Bronchial epithelial cell (primary cell): ENCODE data around the gene DTX1. TPM values are rescaled to one million over a fixed set of nuclear protein-coding genes. Genes with fewer than 3 reads are reported as not detected.

Source experiments
- DNase-seq: peaks from one replicate; pipeline ENCODE4 v3.0.0-alpha.2; 2010; ENCODE audit warnings: low read depth
- FAIRE-seq: peaks from 2 replicates; lab custom pipeline; 2011; peaks lifted over from hg19 to GRCh38; lab: Jason Lieb, UNC
- H3K27me3 ChIP-seq: 2 replicates; pipeline ENCODE4 v1.5.1; 2011; ENCODE audit warnings: low read length; ENCODE audit not compliant: control insufficient read depth, insufficient read depth
- H3K36me3 ChIP-seq: 2 replicates; pipeline ENCODE4 v1.5.1; 2011; ENCODE audit warnings: low read length; ENCODE audit not compliant: control insufficient read depth, insufficient read depth
- H3K4me3 ChIP-seq: 2 replicates; pipeline ENCODE4 v1.5.1; 2011; ENCODE audit warnings: mild to moderate bottlenecking, low read depth, low read length, control low read depth
- total RNA-seq: library from RNA; depleted of rRNA; stranded (reverse); fragments of >200 nt; gene quantifications from 2 replicates; pipeline ENCODE4 v1.2.1, GENCODE V29; 2014
- TF ChIP-seq, protein P1 (sequence below): IDR thresholded peaks from 2 replicates; pipeline ENCODE4 v1.5.1; 2011; ENCODE audit warnings: mild to moderate bottlenecking, moderate library complexity, low read length, control low read depth, inconsistent platforms; ENCODE audit not compliant: insufficient read depth, severe bottlenecking

The DTX1 gene
- total RNA-seq, 1 donor from 2014 or later = not detected

DNA sequence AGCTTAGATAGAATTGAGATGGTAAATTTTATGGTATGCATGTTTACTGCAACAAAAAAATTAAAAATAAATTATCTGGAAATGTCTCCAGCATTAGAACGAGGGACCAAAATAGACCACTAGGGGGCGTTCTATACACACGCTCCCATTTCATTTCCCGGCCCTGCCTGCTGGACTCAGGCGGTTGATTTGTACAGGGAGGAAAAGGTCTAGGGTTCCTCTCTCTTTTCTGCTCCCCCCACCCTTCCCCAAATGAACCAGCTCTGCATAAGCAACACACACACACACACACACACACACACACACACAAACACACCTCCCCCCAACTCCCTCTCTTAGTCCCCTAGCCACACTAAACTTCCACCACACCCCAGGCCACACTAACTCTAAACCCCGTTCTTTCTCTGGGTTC, 7.8 kb upstream of the DTX1 start:
- H3K4me3 ChIP-seq = no peak overlapping the region
- no peak for FAIRE-seq
- H3K27me3 ChIP-seq = no peaks in the 10 kb centered on the region
- no peaks in the 10 kb centered on the region for H3K36me3 ChIP-seq
- TF ChIP-seq, protein P1, sequence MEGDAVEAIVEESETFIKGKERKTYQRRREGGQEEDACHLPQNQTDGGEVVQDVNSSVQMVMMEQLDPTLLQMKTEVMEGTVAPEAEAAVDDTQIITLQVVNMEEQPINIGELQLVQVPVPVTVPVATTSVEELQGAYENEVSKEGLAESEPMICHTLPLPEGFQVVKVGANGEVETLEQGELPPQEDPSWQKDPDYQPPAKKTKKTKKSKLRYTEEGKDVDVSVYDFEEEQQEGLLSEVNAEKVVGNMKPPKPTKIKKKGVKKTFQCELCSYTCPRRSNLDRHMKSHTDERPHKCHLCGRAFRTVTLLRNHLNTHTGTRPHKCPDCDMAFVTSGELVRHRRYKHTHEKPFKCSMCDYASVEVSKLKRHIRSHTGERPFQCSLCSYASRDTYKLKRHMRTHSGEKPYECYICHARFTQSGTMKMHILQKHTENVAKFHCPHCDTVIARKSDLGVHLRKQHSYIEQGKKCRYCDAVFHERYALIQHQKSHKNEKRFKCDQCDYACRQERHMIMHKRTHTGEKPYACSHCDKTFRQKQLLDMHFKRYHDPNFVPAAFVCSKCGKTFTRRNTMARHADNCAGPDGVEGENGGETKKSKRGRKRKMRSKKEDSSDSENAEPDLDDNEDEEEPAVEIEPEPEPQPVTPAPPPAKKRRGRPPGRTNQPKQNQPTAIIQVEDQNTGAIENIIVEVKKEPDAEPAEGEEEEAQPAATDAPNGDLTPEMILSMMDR = peak; percentile 79
- DNase-seq = peak; percentile 40

DNA sequence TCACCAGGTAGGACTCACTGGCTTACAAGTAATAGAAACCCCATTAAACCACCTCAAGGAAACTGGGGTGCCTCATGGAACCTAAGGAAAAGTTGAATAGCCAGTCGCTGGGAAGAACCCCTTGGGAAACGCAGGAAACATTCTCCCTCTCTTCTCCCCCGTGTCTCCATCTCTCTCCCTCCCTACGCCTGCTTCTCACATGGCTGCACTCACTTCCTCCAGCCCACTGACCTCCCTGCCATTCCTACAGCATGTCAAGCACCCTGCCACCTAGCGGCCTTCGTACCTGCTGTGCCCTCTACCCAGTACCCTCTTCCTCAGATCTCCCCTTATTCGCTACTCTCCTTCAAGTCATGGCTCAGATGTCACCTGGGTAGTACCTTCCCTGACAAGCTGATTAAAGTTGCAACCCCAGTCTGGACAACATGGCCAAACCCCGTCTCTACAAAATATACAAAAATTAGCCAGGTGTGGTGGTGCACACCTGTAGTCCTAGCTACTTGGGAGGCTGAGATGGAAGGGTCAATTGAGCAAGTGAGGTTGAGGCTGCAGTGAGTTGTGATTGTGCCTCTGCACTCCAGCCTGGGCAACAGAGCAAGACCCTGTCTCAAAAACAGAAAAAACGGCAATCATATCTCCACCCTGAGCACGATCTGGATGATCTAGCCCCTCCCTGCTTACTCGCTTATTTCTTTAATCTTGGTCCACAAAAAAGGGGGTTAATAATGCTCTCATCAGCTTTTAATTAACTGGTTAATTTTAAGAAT, 6.4 kb upstream of the DTX1 start:
- H3K27me3 ChIP-seq = peaks cover 4% of the 10 kb centered on the region
- H3K4me3 ChIP-seq = no peak overlapping the region
- TF ChIP-seq, protein P1 = peak; percentile 49
- DNase-seq (peak; percentile 18), FAIRE-seq (peak; percentile 36)
- no peaks in the 10 kb centered on the region for H3K36me3 ChIP-seq

DNA sequence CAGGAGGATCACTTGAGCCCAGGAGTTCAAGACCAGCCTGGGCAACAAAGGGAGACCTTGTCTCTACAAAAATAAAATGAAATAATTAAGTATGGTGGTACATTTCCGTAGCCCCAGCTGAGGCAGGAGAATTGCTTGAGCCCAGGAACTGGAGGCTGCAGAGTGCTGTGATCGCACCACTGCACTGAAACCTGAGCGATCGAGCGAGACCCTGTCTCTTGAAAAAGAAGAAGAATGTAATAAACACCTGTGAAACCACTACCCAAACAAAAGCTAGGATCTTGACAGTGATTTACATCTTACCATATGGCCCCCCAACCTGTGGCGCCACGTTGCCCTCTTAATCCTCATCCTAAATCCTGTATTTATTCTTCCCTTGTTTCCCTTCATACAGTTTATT, 5.7 kb upstream of the DTX1 start:
- Histone ChIP-seq H3K27me3 (peaks cover 9% of the 10 kb centered on the region), H3K4me3 (no peak overlapping the region), H3K36me3 (no peaks in the 10 kb centered on the region)
- FAIRE-seq (no peak), DNase-seq (no peak)
- TF ChIP-seq, protein P1 = no peak

DNA sequence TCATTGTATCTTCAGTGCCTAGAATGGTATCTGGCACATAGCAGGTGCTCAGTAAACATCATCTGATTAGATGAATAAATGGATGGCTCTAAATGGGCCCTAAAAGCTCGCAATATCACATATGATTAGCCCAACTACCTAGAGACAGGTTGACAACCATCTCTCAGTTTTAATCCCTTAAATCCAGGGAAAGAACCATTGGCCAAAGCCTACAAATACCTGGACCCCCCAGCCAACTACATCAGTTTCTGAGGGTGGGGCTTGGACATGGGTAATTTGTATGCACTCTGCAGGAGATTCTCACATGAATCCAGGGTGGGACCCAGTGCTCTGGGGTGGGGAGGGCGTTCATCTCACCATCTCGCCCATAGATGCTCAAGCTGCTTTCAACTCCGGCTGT, 4.8 kb upstream of the DTX1 start:
- DNase-seq (no peak), FAIRE-seq (no peak)
- Histone ChIP-seq H3K36me3 (no peaks in the 10 kb centered on the region), H3K4me3 (no peak overlapping the region), H3K27me3 (peaks cover 16% of the 10 kb centered on the region)
- TF ChIP-seq, protein P1 = no peak

DNA sequence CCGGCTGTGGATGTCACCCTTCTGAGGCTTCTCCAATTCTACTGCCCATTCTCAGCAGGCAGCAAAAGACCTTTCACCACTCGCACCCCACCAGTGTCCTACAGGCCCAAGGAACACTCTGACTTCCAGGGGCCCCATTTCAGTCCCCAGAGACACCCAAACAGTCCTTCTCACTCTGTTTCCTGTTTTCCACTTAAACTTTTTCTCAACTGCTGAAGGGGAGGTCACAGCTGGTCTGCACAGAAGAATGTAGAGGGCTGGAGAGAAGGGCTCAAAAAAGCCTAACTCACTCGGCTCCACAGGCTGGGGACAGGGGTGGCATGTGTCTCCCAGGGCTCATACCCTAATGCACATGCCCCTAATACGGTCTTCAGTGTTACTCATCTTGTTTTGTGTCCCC, 4.2 kb upstream of the DTX1 start:
- H3K4me3 ChIP-seq = no peak overlapping the region
- H3K36me3 ChIP-seq = no peaks in the 10 kb centered on the region
- H3K27me3 ChIP-seq = peaks cover 20% of the 10 kb centered on the region
- TF ChIP-seq, protein P1 = no peak
- FAIRE-seq (no peak), DNase-seq (no peak)

DNA sequence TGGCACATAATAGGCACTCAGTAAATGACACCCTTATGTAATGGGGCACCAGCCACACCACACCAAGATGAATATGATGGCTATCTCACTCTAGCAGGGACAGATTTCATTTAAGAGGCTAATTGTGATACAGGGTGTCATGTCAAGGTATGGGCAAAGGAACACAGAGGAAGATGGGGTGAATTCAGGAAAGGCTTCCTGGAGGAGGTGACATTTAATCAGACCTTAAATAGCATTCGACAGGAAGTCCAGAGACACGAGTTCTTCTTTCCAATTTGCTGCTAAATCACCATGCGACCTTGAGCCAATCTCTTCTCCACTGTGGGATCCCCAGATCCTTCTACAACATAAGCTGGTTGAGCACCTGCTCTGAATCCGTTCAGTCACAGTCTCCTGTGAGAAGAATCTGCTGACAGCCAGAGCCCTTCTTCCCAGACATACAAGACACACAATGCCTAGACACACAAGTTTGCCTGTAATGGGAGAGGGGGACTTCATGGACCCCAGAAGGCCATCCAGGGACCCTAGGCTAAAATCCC, 1.5 kb upstream of the DTX1 start:
- Histone ChIP-seq H3K4me3 (no peak overlapping the region), H3K27me3 (peaks cover 27% of the 10 kb centered on the region), H3K36me3 (no peaks in the 10 kb centered on the region)
- no peak for FAIRE-seq
- TF ChIP-seq, protein P1 = no peak
- no peak for DNase-seq
